GM12872 (cell line): Measurements from ENCODE around the gene HPSE.

Source experiments
- TF ChIP-seq, protein P1 (sequence below): IDR thresholded peaks from 3 replicates; pipeline ENCODE4 v1.5.1; 2011; ENCODE audit warnings: low read depth, mild to moderate bottlenecking, low read length, moderate library complexity; ENCODE audit not compliant: insufficient read depth

HPSE gene

DNA sequence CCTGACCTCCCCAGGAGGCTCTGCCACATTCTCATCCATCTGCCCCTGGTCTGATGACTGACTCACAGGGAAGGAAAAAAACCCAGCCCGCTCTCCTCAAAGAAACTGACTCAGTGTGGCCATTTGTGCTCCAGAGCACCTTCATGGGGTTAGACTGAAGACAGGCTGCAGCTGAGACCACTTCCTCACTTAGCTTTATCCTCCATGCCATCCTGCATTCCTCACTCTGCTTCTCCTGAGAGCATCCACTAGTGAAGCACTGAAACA, 35.9 kb upstream of the HPSE start:
- TF ChIP-seq, protein P1, sequence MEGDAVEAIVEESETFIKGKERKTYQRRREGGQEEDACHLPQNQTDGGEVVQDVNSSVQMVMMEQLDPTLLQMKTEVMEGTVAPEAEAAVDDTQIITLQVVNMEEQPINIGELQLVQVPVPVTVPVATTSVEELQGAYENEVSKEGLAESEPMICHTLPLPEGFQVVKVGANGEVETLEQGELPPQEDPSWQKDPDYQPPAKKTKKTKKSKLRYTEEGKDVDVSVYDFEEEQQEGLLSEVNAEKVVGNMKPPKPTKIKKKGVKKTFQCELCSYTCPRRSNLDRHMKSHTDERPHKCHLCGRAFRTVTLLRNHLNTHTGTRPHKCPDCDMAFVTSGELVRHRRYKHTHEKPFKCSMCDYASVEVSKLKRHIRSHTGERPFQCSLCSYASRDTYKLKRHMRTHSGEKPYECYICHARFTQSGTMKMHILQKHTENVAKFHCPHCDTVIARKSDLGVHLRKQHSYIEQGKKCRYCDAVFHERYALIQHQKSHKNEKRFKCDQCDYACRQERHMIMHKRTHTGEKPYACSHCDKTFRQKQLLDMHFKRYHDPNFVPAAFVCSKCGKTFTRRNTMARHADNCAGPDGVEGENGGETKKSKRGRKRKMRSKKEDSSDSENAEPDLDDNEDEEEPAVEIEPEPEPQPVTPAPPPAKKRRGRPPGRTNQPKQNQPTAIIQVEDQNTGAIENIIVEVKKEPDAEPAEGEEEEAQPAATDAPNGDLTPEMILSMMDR, result no peak

DNA sequence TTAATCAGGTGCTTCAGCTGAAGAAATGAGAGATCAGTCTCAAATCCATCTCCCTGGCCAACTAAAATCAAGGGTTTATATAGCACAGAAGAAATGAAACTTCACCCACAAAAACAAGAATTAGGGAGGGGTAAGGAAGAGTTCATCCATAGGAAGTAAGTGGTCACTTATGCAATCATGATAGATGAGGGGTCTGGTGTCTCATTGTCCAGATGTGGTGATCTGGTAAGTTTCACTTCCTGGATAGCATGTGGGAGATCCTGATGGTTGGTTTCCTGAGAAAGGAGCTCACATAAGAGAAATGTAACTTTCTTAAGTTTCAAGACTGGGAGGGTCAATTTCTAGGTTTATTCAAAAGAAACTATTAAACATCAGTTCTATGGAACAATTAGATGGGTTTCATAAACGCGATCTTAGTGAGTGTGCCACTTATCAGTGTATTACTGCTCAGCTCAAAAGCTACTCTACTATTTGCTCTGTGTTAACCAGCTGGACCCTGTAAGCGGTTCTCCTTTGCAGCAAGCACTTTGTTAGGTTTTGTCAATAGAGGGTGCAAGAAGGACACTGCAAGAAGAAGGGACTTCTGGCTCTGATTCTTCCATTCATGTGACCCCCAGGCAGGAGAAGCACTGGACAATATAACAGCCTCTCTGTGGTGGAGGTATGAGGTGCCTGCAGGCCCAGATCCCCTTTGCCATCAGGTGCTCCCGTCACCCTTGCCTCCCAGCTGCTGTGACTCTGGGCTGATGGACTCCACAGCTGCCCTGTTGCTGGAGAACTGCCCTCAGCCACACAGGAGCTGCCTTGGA, 35.4 kb upstream of the HPSE start:
- TF ChIP-seq, protein P1, result 0 out of 3 replicates have a peak, but pooled peaks have one; percentile 6

DNA sequence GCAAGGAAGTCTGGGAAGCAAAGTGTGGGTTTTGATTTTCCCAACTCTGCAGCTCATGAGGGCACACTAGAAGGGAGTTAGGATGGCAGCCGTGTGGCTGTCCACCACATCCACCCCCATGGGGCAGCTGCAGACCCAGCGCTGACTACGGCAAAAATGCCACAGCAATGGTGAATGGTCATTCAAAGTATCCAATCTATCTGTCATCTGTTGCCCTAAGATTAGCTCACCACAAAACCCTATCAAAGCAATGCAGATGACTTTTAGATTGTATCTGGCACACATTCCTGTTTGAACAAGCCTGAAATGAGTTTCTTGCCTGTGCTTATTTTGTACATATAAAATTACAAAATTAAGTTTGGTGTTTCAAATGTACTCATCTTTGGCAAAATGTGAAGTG, 29.7 kb upstream of the HPSE start:
- TF ChIP-seq, protein P1, result no peak

DNA sequence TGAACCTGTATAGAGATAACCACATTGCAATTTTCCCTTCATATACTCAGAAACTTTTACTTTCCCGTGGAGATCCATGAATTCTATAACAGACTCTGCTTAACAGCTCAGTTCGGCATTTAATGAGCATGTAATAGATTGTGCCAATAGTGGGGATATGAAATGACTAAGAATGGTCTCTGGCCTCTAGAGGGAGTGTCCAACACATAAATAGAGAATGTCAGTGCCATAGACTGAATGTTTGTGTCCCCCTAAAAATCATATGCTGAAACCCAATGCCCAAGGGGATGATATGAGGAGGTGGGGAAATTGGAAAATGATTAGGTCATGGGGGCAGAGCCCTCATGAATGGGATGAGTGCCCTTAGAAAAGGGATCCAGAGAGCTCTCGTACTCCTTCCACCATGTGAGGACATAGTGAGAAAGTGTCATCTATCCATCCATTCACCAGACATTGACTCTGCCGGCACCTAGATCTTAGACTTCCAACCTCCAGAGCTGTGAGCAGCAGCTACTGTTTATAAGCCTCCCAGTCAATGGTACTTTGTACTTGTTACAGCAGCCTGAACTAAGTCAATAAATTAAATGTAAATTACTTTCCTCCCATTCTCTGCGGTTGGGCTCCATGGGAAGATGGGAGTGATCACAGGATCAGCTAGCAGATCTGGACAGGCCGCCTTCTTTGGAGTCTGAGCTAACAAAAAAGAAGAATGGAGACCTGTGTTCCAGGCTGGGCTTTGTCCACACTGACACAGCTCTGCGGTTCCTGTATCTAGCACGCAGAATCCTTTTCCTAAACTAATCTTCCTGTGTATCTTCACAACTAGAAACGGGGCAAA, 28.1 kb upstream of the HPSE start:
- TF ChIP-seq, protein P1, result peak; percentile 54; the same call in 2 of the 3 replicates

DNA sequence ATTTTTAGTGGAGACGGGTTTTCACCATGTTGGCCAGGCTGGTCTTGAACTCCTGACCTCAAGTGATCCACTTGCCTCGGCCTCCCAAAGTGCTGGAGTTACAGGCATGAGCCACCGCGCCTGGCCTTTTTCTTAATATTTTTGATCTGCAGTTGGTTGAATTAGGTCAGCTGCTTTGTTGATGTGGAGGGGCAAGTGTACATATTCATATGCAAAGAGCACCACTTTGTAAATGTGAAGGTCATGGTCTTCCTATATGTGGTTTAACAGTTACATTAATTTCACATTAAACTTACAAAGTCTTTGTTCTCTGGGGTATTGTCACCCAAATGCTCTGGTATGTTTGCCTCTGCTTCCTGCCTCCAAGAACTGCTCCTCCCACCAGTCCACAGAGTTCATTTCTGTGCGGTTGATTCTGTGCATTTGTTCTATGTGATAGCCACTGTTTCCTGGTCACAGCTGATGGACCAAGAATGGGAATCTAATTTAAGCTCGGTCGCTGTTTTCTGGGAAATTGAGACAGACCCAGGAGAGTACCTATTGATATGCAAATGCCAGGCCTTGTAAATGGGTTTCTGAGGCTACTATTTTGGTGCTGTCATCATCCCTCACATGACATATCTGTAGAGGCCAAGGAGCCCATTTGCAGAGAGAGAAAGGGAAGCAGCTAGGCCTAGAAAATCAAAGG, 26.9 kb upstream of the HPSE start:
- TF ChIP-seq, protein P1, result no peak

DNA sequence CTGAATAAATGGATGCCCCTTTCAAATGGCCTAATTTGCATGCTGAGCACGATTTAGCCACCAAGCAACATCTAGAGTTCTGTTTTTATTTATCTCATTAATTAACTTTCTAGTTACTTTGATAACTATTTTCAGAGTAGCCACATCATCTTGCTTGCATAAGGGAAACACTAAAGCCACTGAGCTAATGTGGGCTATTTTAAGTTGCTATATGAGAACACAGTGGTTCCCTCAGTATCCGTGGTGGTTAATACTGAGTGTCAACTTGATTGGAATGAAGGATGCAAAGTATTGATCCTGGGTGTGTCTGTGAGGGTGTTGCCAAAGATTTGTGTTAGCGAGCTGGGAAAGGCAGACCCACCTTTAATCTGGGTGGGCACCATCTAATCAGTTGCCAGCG, 25.4 kb upstream of the HPSE start:
- TF ChIP-seq, protein P1, result no peak

DNA sequence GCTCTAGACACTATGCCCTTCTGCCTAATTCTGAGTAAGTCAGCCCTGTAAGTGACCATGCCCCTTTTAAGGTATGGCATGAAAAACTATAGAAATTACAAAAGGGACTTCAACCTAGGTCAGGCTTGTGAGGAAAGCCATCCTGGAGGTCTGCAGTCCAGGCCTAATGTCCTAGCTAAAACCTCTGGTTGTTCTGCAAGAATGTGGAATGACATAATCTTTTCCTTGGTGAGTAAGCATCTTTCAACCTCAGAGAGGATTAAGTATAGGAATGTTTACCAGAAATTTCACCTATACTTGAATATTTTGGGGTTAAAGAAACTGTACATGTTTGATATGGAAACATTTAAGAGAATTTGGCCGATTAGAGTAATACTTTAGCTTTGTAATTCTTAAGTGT, 23.8 kb upstream of the HPSE start:
- TF ChIP-seq, protein P1, result no peak
